H1 (cell line): Measurements from ENCODE around the gene UBP1. TPM values are rescaled to one million over a fixed set of nuclear protein-coding genes. Genes with fewer than 3 reads are reported as not detected.

Experiments used
- CTCF ChIA-PET: fragments of 300-600 bp; sonication (Branson Sonifier 250); formaldehyde crosslinking; loops from one replicate; lab custom pipeline; 2021; ENCODE audit not compliant: partially characterized antibody; lab: Charles Lee
- POLR2A ChIA-PET: fragments of 300-600 bp; sonication (Branson Sonifier 250); formaldehyde crosslinking; loops from one replicate; lab custom pipeline; 2021; ENCODE audit warnings: inconsistent platforms; ENCODE audit not compliant: partially characterized antibody; lab: Charles Lee
- DNase-seq, 2 experiments: peaks; one replicate each; pipeline versions ENCODE4 v3.0.0 to v3.0.0-alpha.2; 2010 to 2022; ENCODE audit warnings: low spot score in 2 of 2, low read depth in 1 of 2, mixed read lengths in 1 of 2
- FAIRE-seq: peaks from 2 replicates; lab custom pipeline; 2011; peaks lifted over from hg19 to GRCh38; lab: Jason Lieb, UNC
- H2AFZ ChIP-seq: 2 replicates; pipeline ENCODE4 v1.8.1; 2012; ENCODE audit warnings: low read length, inconsistent platforms
- H2AK5ac ChIP-seq: 2 replicates; pipeline ENCODE4 v1.6.1; 2013; ENCODE audit warnings: low read depth, low read length
- H2BK120ac ChIP-seq: replicated peaks from 2 replicates; pipeline ENCODE3; 2013; ENCODE audit warnings: low read depth, low read length, inconsistent platforms
- H2BK12ac ChIP-seq: 2 replicates; pipeline ENCODE4 v1.6.1; 2013; ENCODE audit warnings: low read depth, low read length
- H2BK15ac ChIP-seq: 2 replicates; pipeline ENCODE4 v1.6.1; 2013; ENCODE audit warnings: low read length
- H2BK20ac ChIP-seq: 2 replicates; pipeline ENCODE4 v1.6.1; 2013; ENCODE audit warnings: low read length
- H2BK5ac ChIP-seq: 2 replicates; pipeline ENCODE4 v1.6.1; 2013; ENCODE audit warnings: low read depth, low read length
- H3K14ac ChIP-seq: 2 replicates; pipeline ENCODE4 v1.6.1; 2013; ENCODE audit warnings: inconsistent platforms; ENCODE audit not compliant: insufficient read length
- H3K18ac ChIP-seq: 2 replicates; pipeline ENCODE4 v1.6.1; 2013; ENCODE audit warnings: low read length; ENCODE audit errors: extremely low read depth
- H3K23ac ChIP-seq: 2 replicates; pipeline ENCODE4 v1.6.1; 2013; ENCODE audit warnings: inconsistent platforms; ENCODE audit not compliant: insufficient read length
- H3K23me2 ChIP-seq: 2 replicates; pipeline ENCODE4 v1.6.1; 2013; ENCODE audit warnings: low read depth, low read length
- H3K27ac ChIP-seq: 2 replicates; pipeline ENCODE4 v1.6.1; 2011; ENCODE audit warnings: low read depth, low read length, inconsistent platforms
- H3K27me3 ChIP-seq, 4 experiments: replicated peaks in 1 of 4; 1 replicate in 1 of 4; 2 replicates in 3 of 4; pipeline versions ENCODE4 v1.6.1 to v1.8.1; 2011 to 2013; ENCODE audit warnings: low read length in 3 of 4, mild to moderate bottlenecking in 3 of 4, inconsistent platforms in 2 of 4, mixed read lengths in 2 of 4, moderate library complexity in 1 of 4; ENCODE audit not compliant: control insufficient read depth in 3 of 4, insufficient read depth in 3 of 4; ENCODE audit errors: extremely low read depth in 1 of 4
- H3K36me3 ChIP-seq, 4 experiments: 2 replicates each; pipeline versions ENCODE4 v1.6.1 to v1.8.1; 2011 to 2013; ENCODE audit warnings: mild to moderate bottlenecking in 4 of 4, low read length in 3 of 4, moderate library complexity in 2 of 4, control low read depth in 1 of 4, inconsistent platforms in 1 of 4; ENCODE audit not compliant: insufficient read depth in 4 of 4, control insufficient read depth in 2 of 4
- H3K4ac ChIP-seq: replicated peaks from 2 replicates; pipeline ENCODE3; 2013; ENCODE audit warnings: low read length, low read depth, mixed read lengths, inconsistent platforms; ENCODE audit not compliant: insufficient read length
- H3K4me1 ChIP-seq, 4 experiments: replicated peaks in 1 of 4; 1 replicate in 1 of 4; 2 replicates in 3 of 4; pipeline versions ENCODE4 v1.6.1 to v1.8.1; 2011 to 2013; ENCODE audit warnings: low read length in 3 of 4, inconsistent platforms in 2 of 4, mixed read lengths in 1 of 4; ENCODE audit not compliant: insufficient read depth in 4 of 4, control insufficient read depth in 3 of 4
- H3K4me2 ChIP-seq, 2 experiments: 2 replicates each; pipeline versions ENCODE4 v1.6.1 to v1.8.1; 2011 to 2013; ENCODE audit warnings: low read depth in 2 of 2, low read length in 2 of 2, control low read depth in 1 of 2, inconsistent platforms in 1 of 2, mild to moderate bottlenecking in 1 of 2; ENCODE audit not compliant: insufficient read depth in 1 of 2
- H3K4me3 ChIP-seq, 4 experiments: fragments of 200-600, 300-600 bp in 1 of 4; sonication (generic), shearing (Covaris generic), sonication (Bioruptor Twin) in 1 of 4; 2 replicates each; pipeline versions ENCODE4 v1.5.1 to v1.8.1; 2011 to 2016; ENCODE audit warnings: low read length in 4 of 4, low read depth in 3 of 4, control low read depth in 2 of 4, inconsistent platforms in 2 of 4, mild to moderate bottlenecking in 2 of 4, mixed read lengths in 1 of 4, moderate library complexity in 1 of 4; ENCODE audit not compliant: insufficient read depth in 2 of 4; ENCODE audit errors: extremely low read depth in 1 of 4
- H3K56ac ChIP-seq: replicated peaks from 2 replicates; pipeline ENCODE3; 2013; ENCODE audit warnings: low read depth, mild to moderate bottlenecking, mixed read lengths, low read length, inconsistent platforms; ENCODE audit not compliant: insufficient read length
- H3K79me1 ChIP-seq: 2 replicates; pipeline ENCODE4 v1.6.1; 2013; ENCODE audit warnings: low read depth, low read length, control low read depth
- H3K79me2 ChIP-seq, 2 experiments: 2 replicates each; pipeline versions ENCODE4 v1.6.1 to v1.8.1; 2012 to 2013; ENCODE audit warnings: low read length in 2 of 2, mild to moderate bottlenecking in 2 of 2, inconsistent platforms in 1 of 2; ENCODE audit not compliant: insufficient read depth in 2 of 2, control insufficient read depth in 1 of 2
- H3K9ac ChIP-seq, 4 experiments: replicated peaks in 1 of 4; 1 replicate in 1 of 4; 2 replicates in 3 of 4; pipeline versions ENCODE4 v1.6.1 to v1.8.1; 2011 to 2013; ENCODE audit warnings: low read depth in 3 of 4, low read length in 3 of 4, control low read depth in 2 of 4, mild to moderate bottlenecking in 2 of 4, moderate library complexity in 2 of 4, inconsistent platforms in 1 of 4; ENCODE audit errors: extremely low read depth in 1 of 4
- H3K9me3 ChIP-seq, 2 experiments: 2 replicates each; pipeline versions ENCODE4 v1.6.1 to v1.8.1; 2012 to 2013; ENCODE audit warnings: mild to moderate bottlenecking in 2 of 2, moderate library complexity in 2 of 2, control low read depth in 1 of 2, inconsistent platforms in 1 of 2, low read depth in 1 of 2, low read length in 1 of 2, mixed read lengths in 1 of 2; ENCODE audit not compliant: insufficient read depth in 2 of 2
- H4K20me1 ChIP-seq, 2 experiments: replicated peaks in 1 of 2; 2 replicates each; pipeline versions ENCODE3 to v1.8.1; 2011 to 2013; ENCODE audit warnings: inconsistent platforms in 2 of 2, low read length in 2 of 2, mild to moderate bottlenecking in 1 of 2; ENCODE audit not compliant: insufficient read depth in 2 of 2, control insufficient read depth in 1 of 2
- H4K5ac ChIP-seq: 2 replicates; pipeline ENCODE4 v1.6.1; 2013; ENCODE audit warnings: low read length, low read depth, mixed read lengths, inconsistent platforms; ENCODE audit not compliant: insufficient read length
- H4K8ac ChIP-seq: 2 replicates; pipeline ENCODE4 v1.8.0; 2013; ENCODE audit warnings: mild to moderate bottlenecking, moderate library complexity, low read length, inconsistent platforms; ENCODE audit not compliant: insufficient read depth; ENCODE audit errors: extremely low read depth
- H4K91ac ChIP-seq: replicated peaks from 2 replicates; pipeline ENCODE3; 2013; ENCODE audit warnings: low read length, mixed read lengths, inconsistent platforms; ENCODE audit not compliant: insufficient read length
- ATF2 ChIP-seq: IDR thresholded peaks from 2 replicates; pipeline ENCODE4 v1.6.1; 2012; ENCODE audit warnings: low read length, inconsistent platforms
- EGR1 ChIP-seq: IDR thresholded peaks from 2 replicates; pipeline ENCODE4 v1.6.1; 2011; ENCODE audit warnings: low read depth, low read length, borderline replicate concordance
- RAD21 ChIP-seq, 2 experiments: IDR thresholded peaks in 1 of 2; conservative IDR thresholded peaks in 1 of 2; 2 replicates each; pipeline ENCODE4 v1.6.1; 2011; ENCODE audit warnings: low read depth in 2 of 2, low read length in 2 of 2, improper control_type of control experiment in 1 of 2, inconsistent platforms in 1 of 2, mild to moderate bottlenecking in 1 of 2, moderate library complexity in 1 of 2
- SIN3A ChIP-seq, 2 experiments: IDR thresholded peaks in 1 of 2; conservative IDR thresholded peaks in 1 of 2; 2 replicates each; pipeline ENCODE4 v1.6.1; 2011 to 2012; ENCODE audit warnings: low read length in 2 of 2, improper control_type of control experiment in 1 of 2, low read depth in 1 of 2, mild to moderate bottlenecking in 1 of 2
- WGBS, 2 experiments: shearing (Covaris generic) in 1 of 2; methylation state at CpG; one replicate each; pipeline versions ENCODE4 v1.1.6 to v1.1.7; 2013 to 2015; ENCODE audit warnings: low lambda C conversion rate in 2 of 2, mixed read lengths in 2 of 2, inconsistent platforms in 1 of 2, low coverage in 1 of 2, missing lambda C conversion rate in 1 of 2; ENCODE audit not compliant: insufficient replicate concordance in 2 of 2, insufficient coverage in 1 of 2, insufficient read length in 1 of 2; ENCODE audit errors: extremely low coverage in 1 of 2, missing lambda C conversion rate in 1 of 2; 5-methylcytosine and 5-hydroxymethylcytosine counted together
- polyA plus RNA-seq, 7 experiments: library from polyadenylated mRNA; depleted of rRNA in 3 of 7; stranded (reverse) in 5 of 7; unstranded in 2 of 7; fragments of >200 nt in 5 of 7; fragments of 200-250 nt in 2 of 7; gene quantifications; 1 replicate in 5 of 7; 2 replicates in 1 of 7; 4 replicates in 1 of 7; pipeline versions ENCODE4 v1.2.1 to v1.2.3, GENCODE V29; 2011 to 2013; ENCODE audit warnings: missing spikeins in 2 of 7, mixed read lengths in 2 of 7
- total RNA-seq: library from RNA; stranded (reverse); fragmentation: NEBNext Ultra II Directional; extraction: Animal tissue kit (Norgen Biotek cat#: 25700); gene quantifications from 2 replicates; pipeline ENCODE4 v1.2.1, GENCODE V29; 2021

Gene UBP1
- total and polyA plus RNA-seq, 2 of the 8 experiments (the other 6 are each of a cell fraction or from before 2014, with no cell fraction given), result 47.3 to 71.9 TPM

GRCh38 chr3:33467786-33468185 is 27.6 kb upstream of the UBP1 start:
- H3K36me3 ChIP-seq, result no peaks in the 10 kb centered on the region
- peak overlapping the region; percentile 39 for H2BK120ac ChIP-seq
- ChIA-PET CTCF (interaction anchor here (1.6 kb wide), 1 partner anchor 11 kb away, joined by 6 read pairs; no protein-coding TSS in a partner anchor), POLR2A (no interaction called here)
- no peaks in the 10 kb centered on the region for H3K23me2 ChIP-seq
- H4K5ac ChIP-seq, result no peak overlapping the region
- peak overlapping the region; percentile 65 for H4K91ac ChIP-seq
- peak overlapping the region; percentile 37; the same call in 1 of the 2 replicates for H2BK5ac ChIP-seq
- peak overlapping the region; percentile 45; the same call in 1 of the 2 replicates for H3K27ac ChIP-seq
- H3K4ac ChIP-seq, result no peak overlapping the region
- no peak for TF ChIP-seq EGR1
- no peak for TF ChIP-seq SIN3A (conservative IDR thresholded peaks at IDR 0.05 in 1 of 2, IDR thresholded peaks at IDR 0.05 in 1 of 2; ENCODE audit: low read depth in 1 of 2, low read length in 2 of 2)
- no peak for TF ChIP-seq ATF2
- no peak for TF ChIP-seq RAD21 (IDR thresholded peaks at IDR 0.05 in 1 of 2, conservative IDR thresholded peaks at IDR 0.05 in 1 of 2; ENCODE audit: low read depth in 2 of 2, low read length in 2 of 2)
- no peak overlapping the region for H3K23ac ChIP-seq
- no peaks in the 10 kb centered on the region for H3K27me3 ChIP-seq
- H2AK5ac ChIP-seq, result no peak overlapping the region
- no peak overlapping the region for H3K4me2 ChIP-seq
- H3K79me2 ChIP-seq, result no peaks in the 10 kb centered on the region
- H2AFZ ChIP-seq, result no peak overlapping the region
- H2BK12ac ChIP-seq, result no peak overlapping the region
- DNase-seq, result no peak
- H3K9ac ChIP-seq, result no peak overlapping the region
- H3K4me1 ChIP-seq, result peaks cover 0 to 5% (median 2%) of the 10 kb centered on the region in 4 experiments; a peak in 2 of 7 replicates
- WGBS, 2 experiments, result 98% methylated on average over 3 of the region's 3 CpGs; no CpG with 5 or more reads in 1 of the 2 experiments
- no peak overlapping the region for H3K4me3 ChIP-seq
- no peak overlapping the region for H3K14ac ChIP-seq
- no peak overlapping the region for H3K18ac ChIP-seq
- no peak overlapping the region for H3K56ac ChIP-seq
- FAIRE-seq, result no peak
- peak overlapping the region; percentile 48; the same call in 1 of the 2 replicates for H2BK20ac ChIP-seq
- no peaks in the 10 kb centered on the region for H4K20me1 ChIP-seq
- no peak overlapping the region for H2BK15ac ChIP-seq
- H3K9me3 ChIP-seq, result peaks cover 0 to 5% of the 10 kb centered on the region in 2 experiments; a peak in 1 of 4 replicates
- no peak overlapping the region for H4K8ac ChIP-seq
- no peaks in the 10 kb centered on the region for H3K79me1 ChIP-seq
